WTC11 (cell line): ENCODE measurements around the gene LDLR.
A peak's percentile ranks its signal among the peaks of the same experiment; 100 is the strongest.

Experiments
- CREB1 ChIP-seq: sonication (generic); formaldehyde crosslinking; IDR thresholded peaks from 2 replicates; pipeline ENCODE4 v1.8.0; 2023; ENCODE audit warnings: mild to moderate bottlenecking, missing genetic modification reagents
- CTCF ChIP-seq: fragments of 200-600 bp; IDR thresholded peaks from 2 replicates; pipeline ENCODE4 v1.8.0; 2022; ENCODE audit warnings: antibody characterized with exemption
- ESRRA ChIP-seq: sonication (generic); formaldehyde crosslinking; IDR thresholded peaks from 2 replicates; pipeline ENCODE4 v1.8.1; 2022; ENCODE audit warnings: mild to moderate bottlenecking, missing genetic modification reagents, borderline replicate concordance
- HMGXB4 ChIP-seq: sonication (generic); formaldehyde crosslinking; IDR thresholded peaks from 2 replicates; pipeline ENCODE4 v1.8.1; 2023; ENCODE audit warnings: mild to moderate bottlenecking, moderate library complexity, missing genetic modification reagents
- MAX ChIP-seq: sonication (generic); formaldehyde crosslinking; IDR thresholded peaks from 2 replicates; pipeline ENCODE4 v1.8.0; 2022; ENCODE audit warnings: mild to moderate bottlenecking, missing genetic modification reagents
- MLX ChIP-seq: sonication (generic); formaldehyde crosslinking; IDR thresholded peaks from 2 replicates; pipeline ENCODE4 v1.8.1; 2023; ENCODE audit warnings: mild to moderate bottlenecking, missing genetic modification reagents, moderate library complexity
- NR1H2 ChIP-seq: sonication (generic); formaldehyde crosslinking; IDR thresholded peaks from 2 replicates; pipeline ENCODE4 v1.9.0; 2021; ENCODE audit warnings: mild to moderate bottlenecking, moderate library complexity, missing genetic modification reagents
- NR2C2 ChIP-seq: sonication (generic); formaldehyde crosslinking; IDR thresholded peaks from 2 replicates; pipeline ENCODE4 v1.8.0; 2022; ENCODE audit warnings: mild to moderate bottlenecking, missing genetic modification reagents
- RELA ChIP-seq: sonication (generic); formaldehyde crosslinking; IDR thresholded peaks from 2 replicates; pipeline ENCODE4 v1.8.1; 2022; ENCODE audit warnings: missing genetic modification reagents, mild to moderate bottlenecking, borderline replicate concordance
- USF1 ChIP-seq: sonication (generic); formaldehyde crosslinking; IDR thresholded peaks from 2 replicates; pipeline ENCODE4 v1.8.0; 2022; ENCODE audit warnings: mild to moderate bottlenecking, missing genetic modification reagents
- ZNF121 ChIP-seq: sonication (generic); formaldehyde crosslinking; IDR thresholded peaks from 2 replicates; pipeline ENCODE4 v1.8.0; 2023; ENCODE audit warnings: missing genetic modification reagents

GRCh38 chr19:11138601-11139300 is 49.5 kb downstream of the LDLR start:
- no peak for TF ChIP-seq CTCF
- TF ChIP-seq CREB1 (CRISPR knock-in tag), result no peak
- no peak for TF ChIP-seq NR2C2 (CRISPR knock-in tag)
- TF ChIP-seq RELA (CRISPR knock-in tag), result no peak
- no peak for TF ChIP-seq ZNF121 (CRISPR knock-in tag)
- TF ChIP-seq USF1 (CRISPR knock-in tag), result no peak
- TF ChIP-seq NR1H2 (CRISPR knock-in tag), result no peak
- 0 out of 2 replicates have a peak, but pooled peaks have one; percentile 30 for TF ChIP-seq HMGXB4 (CRISPR knock-in tag)
- TF ChIP-seq MLX (CRISPR knock-in tag), result no peak
- TF ChIP-seq ESRRA, result no peak
- TF ChIP-seq MAX (CRISPR knock-in tag), result no peak
